H4 (cell line): ENCODE data around the gene SPOCK2. TPM values are rescaled to one million over a fixed set of nuclear protein-coding genes. Genes with fewer than 3 reads are reported as not detected.
"Not testable (repeated sequence)": the region's sequence is repeated elsewhere in the genome, so short reads cannot be mapped to it uniquely, and the experiment has no call there.

Source experiments
- DNase-seq: peaks from one replicate; pipeline ENCODE4 v3.0.0-alpha.2; 2015; ENCODE audit warnings: low spot score
- total RNA-seq: library from RNA; depleted of rRNA; stranded (reverse); fragments of >200 nt; shearing (Covaris generic); gene quantifications from 2 replicates; pipeline ENCODE4 v1.2.3, GENCODE V29; 2014

The SPOCK2 gene
- total RNA-seq, 1 experiment from 2014 or later = 0.29 TPM

DNA sequence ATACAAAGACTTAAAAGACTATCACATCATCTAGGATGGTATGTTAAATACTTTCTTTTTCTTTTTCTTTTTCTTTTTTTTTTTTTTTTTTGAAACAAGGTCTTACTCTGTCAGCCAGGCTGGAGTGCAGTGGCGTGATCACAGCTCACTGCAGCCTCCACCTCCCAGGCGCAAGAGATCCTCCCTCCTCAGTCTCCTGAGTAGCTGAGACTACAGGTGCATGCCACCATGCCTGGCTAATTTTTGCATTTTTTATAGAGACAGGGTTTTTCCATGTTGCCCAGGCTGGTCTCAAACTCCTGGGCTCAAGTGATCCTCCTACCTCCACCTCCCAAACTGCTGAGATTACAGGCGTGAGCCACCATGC lies 19.6 kb upstream of the SPOCK2 start:
- not testable (repeated sequence) for DNase-seq

DNA sequence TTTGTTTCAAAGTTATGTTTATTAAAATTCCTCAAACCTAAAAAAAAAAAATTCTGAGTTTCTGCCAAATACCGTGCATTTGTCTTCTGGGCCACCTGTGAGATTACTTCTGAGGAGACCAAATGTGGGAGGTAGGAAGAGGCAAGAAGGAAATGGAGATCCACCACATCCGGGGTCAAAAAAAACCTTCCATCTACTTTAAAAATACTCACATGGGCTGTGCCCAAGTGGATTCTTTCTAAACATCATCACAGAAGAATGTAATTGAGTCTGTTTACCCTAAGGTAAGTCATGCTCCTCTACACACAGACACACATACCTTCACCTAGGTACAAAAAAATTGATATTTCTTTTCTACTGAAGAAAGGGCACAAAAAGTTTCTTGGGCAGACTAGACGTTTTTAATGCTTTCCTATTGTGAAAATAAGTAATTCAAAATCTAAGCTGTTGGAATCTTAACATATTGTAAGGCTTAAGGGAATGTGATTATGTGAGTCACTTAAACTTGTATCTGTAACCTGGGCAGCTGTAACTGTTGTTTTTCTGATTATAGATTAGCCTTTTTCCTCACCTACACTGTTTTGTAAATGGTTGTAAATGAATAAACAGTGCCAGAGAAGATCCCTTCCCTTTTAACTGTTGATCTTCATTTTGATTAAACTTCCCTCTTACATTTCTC lies 19.1 kb upstream of the SPOCK2 start:
- DNase-seq = no peak

DNA sequence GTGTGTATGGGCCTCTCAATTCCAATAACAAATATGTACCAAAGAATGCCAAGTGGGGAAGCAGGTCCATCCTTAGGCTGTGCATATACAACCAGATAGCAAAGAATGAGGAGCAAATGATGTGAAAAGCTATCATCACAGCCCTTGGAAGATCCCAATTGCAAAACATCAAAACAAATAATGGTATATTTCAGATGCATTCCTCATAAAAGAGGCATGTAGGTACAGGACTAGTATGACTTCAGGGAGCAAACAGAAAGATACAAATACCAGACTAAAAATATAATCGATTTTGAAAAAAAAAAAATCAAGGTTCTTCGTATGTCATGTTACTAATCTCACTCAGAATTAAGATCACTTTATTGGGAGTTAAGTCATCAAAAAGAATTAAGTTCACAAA lies 18.5 kb upstream of the SPOCK2 start:
- no peak for DNase-seq

DNA sequence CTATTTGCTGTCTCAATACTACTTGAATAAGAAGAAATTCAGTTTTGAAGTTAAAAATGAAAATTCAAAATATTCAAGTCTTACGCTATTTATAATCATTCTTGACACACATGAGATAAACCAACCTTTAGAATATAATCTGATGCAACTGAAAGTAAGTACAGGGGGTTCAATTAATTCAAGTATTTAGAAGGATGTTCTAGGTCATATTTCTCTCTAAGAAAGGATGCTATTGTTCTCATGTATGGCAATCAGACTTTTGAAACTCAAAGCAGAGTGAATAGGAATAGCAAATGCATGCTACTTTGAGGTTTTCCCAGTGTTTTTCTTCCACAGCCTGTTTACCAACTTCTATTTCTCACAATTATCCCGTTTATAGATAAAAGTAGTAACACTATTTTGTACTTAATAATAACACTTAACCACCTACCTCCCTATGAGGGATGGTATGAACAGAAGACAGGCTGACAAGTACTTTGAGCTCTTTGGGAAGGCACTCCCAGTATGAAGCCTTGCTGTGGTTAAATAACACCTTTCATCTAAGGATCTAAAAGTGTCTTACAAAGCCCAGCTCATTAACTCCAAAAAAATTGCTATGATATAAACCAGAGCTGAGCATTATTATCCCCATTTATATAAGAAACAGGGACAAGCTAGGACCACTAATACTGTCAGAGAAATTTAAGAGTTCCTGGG lies 18.0 kb upstream of the SPOCK2 start:
- no peak for DNase-seq

DNA sequence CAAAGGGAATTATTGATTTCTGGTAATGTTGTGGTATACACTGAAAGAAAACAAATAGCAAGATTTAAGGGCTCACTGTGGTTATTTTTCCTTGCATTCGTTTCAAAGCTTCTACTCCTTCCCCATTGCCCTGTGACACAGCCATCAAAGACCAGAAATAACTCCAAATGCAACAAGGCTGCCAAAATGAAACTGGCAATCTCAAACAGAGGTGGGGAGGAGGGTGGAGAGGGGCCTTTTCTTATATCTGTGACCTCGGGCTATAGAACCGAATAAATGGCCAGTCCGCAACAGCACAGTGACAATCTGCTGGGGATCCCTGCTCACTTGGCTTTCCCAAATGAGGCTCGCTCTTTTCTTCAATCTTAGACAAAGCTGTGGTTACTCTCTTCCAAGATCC lies 17.4 kb upstream of the SPOCK2 start:
- DNase-seq = no peak

DNA sequence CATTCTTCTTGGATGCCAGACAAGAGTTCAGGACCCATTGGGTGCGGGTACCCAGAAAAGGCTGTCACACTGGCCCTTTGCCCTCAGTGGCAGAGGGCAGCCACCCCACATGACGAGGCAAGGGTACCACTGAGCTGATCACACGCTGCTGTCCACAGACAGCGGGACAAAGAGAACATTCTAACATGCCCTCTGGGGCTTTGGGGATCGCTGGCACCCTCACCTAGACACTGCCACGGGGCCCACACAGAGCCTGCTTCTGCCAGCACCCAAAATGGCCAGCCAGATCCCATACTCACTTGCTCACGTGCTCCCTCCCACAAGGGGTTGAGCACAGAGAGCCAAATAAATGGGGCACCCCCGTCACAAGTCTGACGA lies 16.7 kb upstream of the SPOCK2 start:
- DNase-seq = no peak

DNA sequence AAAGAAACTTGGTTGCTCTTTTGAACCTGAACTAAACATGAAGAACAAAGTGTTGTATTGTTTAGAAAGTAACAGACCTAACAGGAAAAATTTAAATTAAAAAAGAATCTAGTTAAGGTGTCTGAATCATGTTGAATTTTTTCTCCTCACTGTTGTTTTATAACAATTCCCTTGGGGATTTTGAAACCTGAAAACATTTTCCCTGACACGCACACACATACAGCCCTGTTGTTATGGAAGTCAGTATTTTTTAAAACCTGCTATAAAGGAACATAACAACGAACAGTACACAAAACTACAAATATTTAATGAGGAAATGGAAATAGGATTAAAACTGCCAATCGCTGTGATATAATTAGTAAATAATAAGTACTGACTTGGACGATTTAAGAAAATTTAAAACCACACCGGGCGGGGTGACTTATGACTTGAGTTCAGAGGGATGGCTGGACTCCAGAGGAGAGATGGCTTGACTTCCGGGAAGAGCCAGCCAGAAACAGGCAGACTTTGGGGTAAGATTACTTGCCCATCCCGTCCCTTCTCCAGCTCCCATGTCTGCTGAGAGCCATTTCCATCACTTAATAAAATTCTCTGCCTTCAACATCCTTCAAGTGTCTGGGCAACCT lies 16.2 kb upstream of the SPOCK2 start:
- no peak for DNase-seq

DNA sequence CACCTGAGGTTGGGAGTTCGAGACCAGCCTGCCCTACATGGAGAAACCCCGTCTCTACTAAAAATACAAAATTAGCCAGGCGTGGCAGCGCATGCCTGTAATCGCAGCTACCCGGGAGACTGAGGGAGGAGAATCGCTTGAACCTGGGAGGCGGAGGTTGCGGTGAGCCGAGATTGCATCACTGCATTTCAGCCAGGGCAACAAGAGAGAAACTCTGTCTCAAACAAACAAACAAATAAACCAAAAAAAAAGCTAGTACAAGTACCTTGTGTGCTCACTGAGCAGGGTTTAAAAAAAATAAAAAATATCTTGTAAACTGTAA lies 11.2 kb upstream of the SPOCK2 start:
- DNase-seq = no peak

DNA sequence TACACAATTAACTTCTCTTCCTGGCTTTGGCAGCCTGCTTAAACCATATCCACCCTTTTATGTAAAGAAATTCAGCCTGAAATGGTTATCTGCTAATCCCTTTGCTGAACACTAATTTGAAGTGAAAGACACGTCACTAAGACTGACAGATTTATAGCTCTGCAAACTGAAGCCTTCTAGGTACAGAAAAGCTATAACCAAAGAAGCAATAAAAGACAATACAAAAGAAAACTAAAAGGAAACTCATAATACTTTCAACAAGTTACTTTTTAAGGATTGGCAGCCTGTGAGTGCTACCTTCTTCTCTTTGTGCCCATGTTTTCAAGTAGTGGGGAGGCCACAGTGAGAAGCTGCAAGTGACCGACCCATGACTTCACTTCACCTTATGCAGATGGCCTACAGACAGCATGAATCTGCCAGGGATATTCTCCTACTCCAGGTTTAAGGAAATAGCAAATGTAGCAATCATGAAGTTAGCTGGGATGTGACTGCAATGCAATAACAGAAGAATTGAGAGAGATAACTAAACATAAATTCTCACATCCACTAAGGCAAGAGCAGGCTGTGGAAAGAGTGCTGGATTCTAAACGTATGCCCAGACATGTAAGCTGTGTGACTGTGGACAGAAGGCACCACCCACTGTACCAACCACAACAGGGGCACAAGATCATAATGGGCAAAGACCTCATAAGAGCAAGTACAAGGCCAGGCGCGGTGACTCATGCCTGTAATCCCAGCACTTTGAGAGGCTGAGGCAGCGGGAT lies 10.7 kb upstream of the SPOCK2 start:
- no peak for DNase-seq

DNA sequence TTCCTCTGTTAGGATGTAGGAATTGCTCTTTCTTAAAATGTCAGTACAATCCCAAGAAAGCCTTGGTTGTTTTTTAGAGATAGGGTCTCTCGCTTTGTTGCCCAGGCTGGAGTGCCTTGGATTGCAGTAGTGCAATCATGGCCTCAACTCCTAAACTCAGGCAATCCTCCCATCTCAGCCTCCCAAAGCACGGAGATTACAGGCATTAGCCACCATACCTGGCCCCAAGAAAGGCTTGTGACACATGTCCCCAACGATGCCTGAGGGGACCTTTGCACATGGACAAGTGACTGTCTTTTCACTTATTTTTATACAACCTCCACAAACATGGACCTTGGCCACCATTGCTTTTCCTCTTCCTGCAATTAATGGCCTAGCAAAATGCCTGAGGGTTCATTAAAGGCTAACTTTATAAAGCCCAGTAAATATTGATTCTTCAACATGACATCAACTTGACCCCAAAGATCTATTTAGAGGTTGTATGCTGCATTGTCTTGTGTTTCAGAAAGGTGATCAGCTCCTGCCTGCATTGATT lies 10.0 kb upstream of the SPOCK2 start:
- no peak for DNase-seq

DNA sequence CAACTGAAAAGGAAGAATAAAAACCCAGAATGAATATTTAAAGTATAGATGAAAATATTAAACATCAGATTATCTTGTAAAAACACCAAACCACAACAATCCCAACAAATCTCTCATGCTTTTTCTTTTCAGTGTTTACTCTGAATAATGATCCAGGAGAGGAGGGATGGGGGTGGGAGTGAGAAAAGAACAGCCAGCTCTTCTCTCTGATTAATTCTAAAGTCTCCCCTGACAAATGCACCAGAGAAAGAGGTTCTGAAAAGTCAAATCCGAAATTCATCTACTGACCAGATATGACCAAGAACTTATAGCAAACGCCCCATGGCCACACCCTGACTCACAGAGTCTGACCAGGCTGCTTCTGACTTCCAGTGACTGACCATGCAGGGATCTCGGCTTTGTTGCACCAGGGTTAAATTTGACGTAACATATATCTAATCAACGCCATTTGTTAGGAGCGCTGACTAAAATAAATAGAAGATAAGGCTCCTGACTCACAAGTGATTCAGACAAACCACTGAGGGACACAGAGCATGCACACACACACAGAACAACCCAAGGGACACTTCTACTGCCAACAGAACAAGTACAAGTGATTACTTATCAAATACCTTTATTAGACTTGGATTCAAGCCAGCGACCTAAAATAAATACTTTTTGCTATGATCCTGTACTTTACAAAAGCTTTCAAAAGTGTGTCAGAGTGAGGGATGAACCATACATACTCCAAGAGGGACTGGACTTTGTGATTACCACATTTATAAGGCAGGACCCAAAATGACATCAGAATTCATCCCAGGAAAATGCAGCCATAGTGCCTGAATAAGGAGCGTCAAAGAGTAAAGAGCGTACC lies 9.3 kb upstream of the SPOCK2 start:
- peak; percentile 92 for DNase-seq

DNA sequence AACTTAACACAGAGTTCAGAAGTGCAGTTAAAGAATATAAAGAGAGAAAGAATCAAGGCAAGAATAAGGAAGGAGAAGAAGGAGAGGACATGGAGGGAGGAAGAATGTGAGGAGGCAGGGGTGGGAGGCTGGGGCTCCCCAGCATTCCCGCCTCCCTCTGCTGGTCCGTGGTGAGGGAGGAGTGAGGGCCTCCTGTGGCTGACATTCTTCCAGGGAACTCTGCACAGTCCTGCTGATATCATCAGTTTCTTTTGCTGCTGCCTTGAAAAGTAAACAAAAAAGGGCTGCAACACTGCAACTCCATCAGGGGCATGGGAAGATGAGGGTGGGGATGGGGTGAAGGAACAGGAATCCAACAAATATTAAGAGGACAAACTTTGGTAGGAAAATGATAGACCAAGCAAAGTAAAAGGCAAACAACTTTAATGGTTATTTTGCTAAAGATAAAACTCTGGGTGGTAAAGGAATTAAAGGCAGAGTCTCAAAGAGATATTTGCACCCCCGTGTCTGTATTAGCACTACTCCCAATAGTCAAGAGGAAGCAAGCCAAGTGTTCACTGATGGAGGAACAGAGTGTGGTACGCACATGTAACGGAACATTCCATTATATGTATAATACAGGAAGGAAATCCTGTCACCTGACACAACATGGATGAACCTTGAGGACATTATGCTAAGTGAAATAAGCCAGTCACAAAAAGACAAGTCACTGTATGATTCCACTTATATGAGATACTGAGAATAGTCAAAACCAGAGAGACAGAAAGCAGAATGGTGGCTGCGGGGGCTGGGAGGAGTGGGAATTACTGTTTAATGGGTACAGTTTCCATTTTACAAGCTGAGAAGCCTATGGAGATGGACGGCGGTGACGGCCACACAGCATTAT lies 8.0 kb upstream of the SPOCK2 start:
- DNase-seq = peak; percentile 73

DNA sequence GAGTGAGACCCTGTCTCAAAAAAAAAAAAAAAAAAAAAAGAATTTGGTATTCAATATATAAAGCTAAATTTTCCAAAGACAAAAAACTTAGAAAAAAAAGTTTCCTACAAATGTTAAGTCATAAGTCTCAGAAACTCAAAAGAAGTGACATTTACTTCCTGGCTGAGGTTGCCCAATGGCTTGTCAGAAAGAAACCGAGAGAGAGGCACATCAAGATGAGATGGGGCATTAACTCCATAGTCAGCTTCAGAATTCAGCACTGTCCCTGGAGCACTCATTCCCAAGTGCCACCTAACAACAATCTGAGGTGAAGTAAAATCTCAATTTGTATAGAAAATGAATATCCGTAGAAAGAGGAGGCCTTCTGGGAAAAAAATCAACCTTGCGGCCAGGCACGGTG lies 6.8 kb upstream of the SPOCK2 start:
- no peak for DNase-seq

DNA sequence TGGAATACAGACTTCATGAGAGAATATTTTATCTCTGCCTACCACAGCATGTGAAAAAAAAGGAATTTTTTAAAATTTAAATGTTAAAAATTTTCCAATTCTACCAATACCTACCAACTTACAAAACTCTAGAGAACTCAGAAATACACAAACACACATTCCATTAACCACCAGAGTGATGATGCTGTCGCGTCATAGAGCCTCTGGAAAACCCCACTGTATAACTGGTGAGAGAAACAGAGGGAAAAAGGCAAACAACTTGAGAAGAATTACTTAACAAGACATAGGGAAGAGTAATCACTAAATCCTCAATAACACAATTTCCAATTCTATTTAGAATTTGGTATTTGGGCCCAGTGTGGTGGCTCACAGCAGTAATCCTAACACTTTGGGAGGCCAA lies 6.2 kb upstream of the SPOCK2 start:
- DNase-seq = no peak

DNA sequence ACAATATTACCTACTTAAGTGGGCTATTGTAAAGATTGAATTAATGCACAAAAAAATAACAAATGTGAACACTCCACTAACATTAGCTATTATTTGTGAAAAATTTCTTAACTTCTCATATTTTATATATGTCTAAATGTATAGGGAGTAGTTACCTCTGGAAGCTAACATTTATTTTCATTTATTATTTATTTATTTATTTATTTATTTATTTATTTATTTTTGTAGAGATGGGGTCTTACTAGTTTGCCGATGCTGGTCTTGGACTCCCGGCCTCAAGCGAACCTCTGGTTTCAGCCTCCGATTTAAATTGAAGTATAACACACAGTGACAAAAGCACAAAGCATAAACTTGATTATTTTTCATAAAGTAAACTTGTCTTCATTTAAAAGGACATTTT lies 5.1 kb upstream of the SPOCK2 start:
- no peak for DNase-seq

DNA sequence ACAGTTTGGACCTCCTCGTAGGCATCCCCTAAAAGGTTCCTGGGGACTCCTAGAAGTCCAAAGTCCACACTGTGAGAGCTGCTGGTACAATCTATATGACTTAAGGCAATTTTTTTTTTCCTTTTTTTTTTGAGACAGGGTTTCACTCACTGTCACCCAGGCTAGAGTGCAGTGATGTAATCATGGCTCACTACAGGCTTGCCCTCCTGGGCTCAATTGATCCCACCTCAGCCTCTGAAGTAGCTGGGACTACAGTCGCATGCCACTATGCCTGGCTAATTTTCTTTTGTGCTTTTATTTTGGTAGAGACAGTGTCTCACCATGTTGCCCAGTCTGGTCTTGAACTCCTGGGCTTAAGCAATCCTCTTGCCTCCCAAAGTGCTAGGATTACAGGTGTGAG lies 4.6 kb upstream of the SPOCK2 start:
- no peak for DNase-seq

DNA sequence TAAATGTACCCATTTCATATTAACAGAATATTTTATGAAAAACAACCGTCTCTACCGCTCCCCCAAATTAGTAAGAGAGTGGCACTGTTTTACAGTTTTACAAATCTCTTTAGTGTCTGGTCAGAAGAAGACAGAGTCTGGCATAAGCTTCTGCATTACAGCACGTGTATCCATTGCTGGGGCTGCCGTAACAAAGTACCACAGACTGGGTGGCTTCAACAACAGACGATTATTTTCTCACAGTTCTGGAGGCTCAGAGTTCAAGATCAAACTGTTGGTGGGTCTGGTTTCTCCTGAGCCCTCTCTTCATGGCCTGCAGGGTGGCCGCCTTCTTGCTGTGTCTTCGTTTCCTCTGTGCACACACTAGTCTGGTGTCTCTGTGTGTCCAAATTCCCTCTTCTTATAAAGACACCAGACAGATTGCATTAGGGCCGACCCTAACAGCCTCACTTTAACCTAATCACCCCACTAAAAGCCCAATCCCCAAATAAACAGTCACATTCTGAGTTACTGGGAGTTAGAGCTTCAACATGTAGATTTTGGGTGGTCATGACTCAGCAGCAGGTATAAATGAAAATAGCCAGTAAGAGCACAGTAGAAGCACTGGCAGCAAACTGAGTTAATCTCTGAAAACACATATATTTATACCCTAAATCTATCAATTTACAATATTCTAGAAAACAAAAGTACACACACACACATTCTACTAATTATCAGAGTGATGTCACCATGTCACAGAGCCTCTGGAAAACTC lies 4.0 kb upstream of the SPOCK2 start:
- no peak for DNase-seq

DNA sequence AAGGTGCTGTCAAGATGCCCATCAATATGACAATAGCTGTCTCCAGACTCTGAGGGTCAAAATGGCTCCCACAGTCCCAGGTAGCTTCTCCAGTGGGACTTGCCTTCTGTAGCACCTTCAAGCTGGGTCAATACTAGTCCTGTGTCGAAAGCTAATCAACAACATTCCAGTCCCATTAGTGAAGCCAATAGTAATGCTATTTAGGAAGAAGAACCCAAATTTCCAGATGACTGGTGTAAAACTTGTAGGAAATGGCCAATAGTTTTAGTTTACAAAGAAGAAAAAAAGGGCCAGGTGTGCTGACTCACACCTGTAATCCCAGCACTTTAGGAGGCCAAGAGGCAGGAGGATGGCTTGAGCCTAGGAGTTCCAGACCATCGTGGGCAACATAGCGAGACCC lies 2.0 kb upstream of the SPOCK2 start:
- no peak for DNase-seq

DNA sequence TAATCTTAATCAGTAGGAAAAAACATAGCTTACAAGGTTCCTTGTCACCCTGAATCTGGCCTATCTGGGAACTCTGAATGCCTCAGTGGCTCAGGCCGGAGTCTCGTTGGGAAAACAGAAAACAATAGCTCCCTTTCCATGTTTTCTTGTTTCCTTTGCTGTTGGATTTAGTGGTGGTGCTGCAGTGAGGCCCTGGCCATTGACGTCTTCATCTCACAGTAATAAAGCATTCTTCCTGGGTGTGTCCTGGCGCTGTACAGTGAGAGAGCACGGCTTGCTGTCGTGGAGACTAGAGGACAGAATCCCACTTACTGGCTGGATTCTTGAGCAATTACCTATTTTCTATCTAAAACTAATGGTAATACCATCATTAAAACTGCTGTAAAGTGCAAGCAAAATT lies 1.3 kb upstream of the SPOCK2 start:
- no peak for DNase-seq
